Kidney (tissue), 14 donors: ENCODE measurements around the gene NIPA2. TPM values are rescaled to one million over a fixed set of nuclear protein-coding genes. Genes with fewer than 3 reads are reported as not detected.

Experiments
- DNase-seq, 5 donors: peaks; one replicate each; pipeline ENCODE4 v3.0.0-alpha.2; 2013 to 2020
- FAIRE-seq: peaks from 2 replicates; lab custom pipeline; 2012; peaks lifted over from hg19 to GRCh38; lab: Jason Lieb, UNC
- H3K27ac ChIP-seq, 2 donors: one replicate each; pipeline ENCODE4 v1.7.0; 2013; ENCODE audit warnings: low read depth in 2 of 2, low read length in 2 of 2, inconsistent platforms in 1 of 2
- H3K27me3 ChIP-seq: one replicate; pipeline ENCODE4 v1.7.1; 2013; ENCODE audit warnings: low read length, inconsistent platforms; ENCODE audit not compliant: control insufficient read depth, insufficient read depth
- H3K36me3 ChIP-seq, 3 donors: one replicate each; pipeline versions ENCODE4 v1.7.0 to v1.7.1; 2013; ENCODE audit warnings: low read length in 3 of 3, control low read depth in 1 of 3, inconsistent platforms in 1 of 3; ENCODE audit not compliant: insufficient read depth in 3 of 3, control insufficient read depth in 2 of 3
- H3K4me1 ChIP-seq, 3 donors: one replicate each; pipeline versions ENCODE4 v1.7.0 to v1.7.1; 2013; ENCODE audit warnings: low read length in 3 of 3, inconsistent platforms in 1 of 3, low read depth in 1 of 3; ENCODE audit not compliant: control insufficient read depth in 2 of 3, insufficient read depth in 2 of 3
- H3K4me3 ChIP-seq, 3 donors: one replicate each; pipeline versions ENCODE4 v1.7.0 to v1.8.1; 2013; ENCODE audit warnings: low read length in 3 of 3, control low read depth in 1 of 3, inconsistent platforms in 1 of 3
- H3K9ac ChIP-seq, 3 donors: one replicate each; pipeline versions ENCODE4 v1.7.0 to v1.7.1; 2013; ENCODE audit warnings: low read length in 3 of 3, control low read depth in 1 of 3, inconsistent platforms in 1 of 3
- H3K9me3 ChIP-seq, 3 donors: one replicate each; pipeline versions ENCODE4 v1.7.0 to v1.7.1; 2013; ENCODE audit warnings: low read length in 3 of 3, control low read depth in 1 of 3, inconsistent platforms in 1 of 3; ENCODE audit not compliant: control insufficient read depth in 2 of 3, insufficient read depth in 1 of 3
- intact Hi-C: fragments of 100-400 bp; cut with DNase I; formaldehyde crosslinking; loops from one replicate; pipeline ENCODE4 v1.11.1; 2022
- polyA plus RNA-seq: library from polyadenylated mRNA; stranded (reverse); fragments of 350-450 nt; fragmentation: Illumina TruSeq; extraction: RNeasy Lipid Tissue Mini Kit (QIAGEN cat#74804); gene quantifications from one replicate; pipeline ENCODE4 v1.2.3, GENCODE V29; 2014; ENCODE audit warnings: low read depth, low replicate concordance; ENCODE audit not compliant: insufficient read depth
- total RNA-seq: library from RNA; stranded (reverse); fragmentation: NEBNext Ultra II Directional; extraction: Animal tissue kit (Norgen Biotek cat#: 25700); gene quantifications from one replicate; pipeline ENCODE4 v1.2.1, GENCODE V29; 2021
- TF ChIP-seq, protein P1 (sequence below): IDR thresholded peaks from 3 replicates; pipeline ENCODE4 v1.5.1; 2012; ENCODE audit warnings: mild to moderate bottlenecking, moderate library complexity, borderline replicate concordance; ENCODE audit not compliant: insufficient read depth; ENCODE audit errors: extremely low read depth
- donor health status: control.
- donor health status: control.
- donor health status: control.
- donor health status: control.
- donor health status: control.
- donor health status: DM: yes; HTN: yes; CAD: no.
- donor health status: Normal renal cell carcinoma (clear cell type).

The NIPA2 gene
- total and polyA plus RNA-seq, 2 donors from 2014 or later: 30.0 to 48.5 TPM

GRCh38 chr15:22902578-22902977, 64.1 kb downstream of the NIPA2 start:
- Histone ChIP-seq H3K9me3 (no peaks in the 10 kb centered on the region), H3K4me3 (no peak overlapping the region), H3K4me1 (no peaks in the 10 kb centered on the region), H3K36me3 (peaks cover 2 to 24% (median 17%) of the 10 kb centered on the region in 3 donors), H3K9ac (no peak overlapping the region), H3K27me3 (no peaks in the 10 kb centered on the region), H3K27ac (no peak overlapping the region)
- FAIRE-seq (no peak), DNase-seq (no peak)
- intact Hi-C loops: no loop called here
- TF ChIP-seq, protein P1, sequence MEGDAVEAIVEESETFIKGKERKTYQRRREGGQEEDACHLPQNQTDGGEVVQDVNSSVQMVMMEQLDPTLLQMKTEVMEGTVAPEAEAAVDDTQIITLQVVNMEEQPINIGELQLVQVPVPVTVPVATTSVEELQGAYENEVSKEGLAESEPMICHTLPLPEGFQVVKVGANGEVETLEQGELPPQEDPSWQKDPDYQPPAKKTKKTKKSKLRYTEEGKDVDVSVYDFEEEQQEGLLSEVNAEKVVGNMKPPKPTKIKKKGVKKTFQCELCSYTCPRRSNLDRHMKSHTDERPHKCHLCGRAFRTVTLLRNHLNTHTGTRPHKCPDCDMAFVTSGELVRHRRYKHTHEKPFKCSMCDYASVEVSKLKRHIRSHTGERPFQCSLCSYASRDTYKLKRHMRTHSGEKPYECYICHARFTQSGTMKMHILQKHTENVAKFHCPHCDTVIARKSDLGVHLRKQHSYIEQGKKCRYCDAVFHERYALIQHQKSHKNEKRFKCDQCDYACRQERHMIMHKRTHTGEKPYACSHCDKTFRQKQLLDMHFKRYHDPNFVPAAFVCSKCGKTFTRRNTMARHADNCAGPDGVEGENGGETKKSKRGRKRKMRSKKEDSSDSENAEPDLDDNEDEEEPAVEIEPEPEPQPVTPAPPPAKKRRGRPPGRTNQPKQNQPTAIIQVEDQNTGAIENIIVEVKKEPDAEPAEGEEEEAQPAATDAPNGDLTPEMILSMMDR: no peak

GRCh38 chr15:22902981-22903380, 64.5 kb downstream of the NIPA2 start:
- TF ChIP-seq, protein P1: no peak
- no peak for FAIRE-seq
- peaks cover 2 to 28% (median 21%) of the 10 kb centered on the region in 3 donors for H3K36me3 ChIP-seq
- no peak for DNase-seq
- no peak overlapping the region for H3K9ac ChIP-seq
- H3K9me3 ChIP-seq: no peaks in the 10 kb centered on the region
- no peak overlapping the region for H3K27ac ChIP-seq
- H3K27me3 ChIP-seq: no peaks in the 10 kb centered on the region
- no peaks in the 10 kb centered on the region for H3K4me1 ChIP-seq
- intact Hi-C loops: no loop called here
- no peak overlapping the region for H3K4me3 ChIP-seq

DNA sequence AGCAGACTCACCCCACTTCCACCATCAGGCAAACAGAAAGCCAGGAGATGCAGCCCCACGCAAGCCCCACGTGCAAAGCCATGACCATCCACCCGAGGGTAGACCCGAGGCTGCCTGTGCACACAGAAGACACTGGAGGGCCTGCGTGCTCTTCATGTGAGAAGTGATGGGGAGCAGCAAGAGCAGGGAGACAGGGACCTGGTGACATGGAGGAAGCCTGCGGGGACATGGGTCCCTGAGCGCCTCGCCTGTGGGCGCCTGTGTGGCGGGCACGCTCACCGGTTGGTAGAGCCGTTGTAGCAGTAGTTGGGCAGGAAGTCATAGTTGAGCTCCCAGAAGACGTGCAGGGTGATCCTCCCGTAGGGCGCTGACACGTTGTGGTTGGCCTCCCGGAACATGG, 65.0 kb downstream of the NIPA2 start:
- no peak overlapping the region for H3K27ac ChIP-seq
- intact Hi-C loops: no loop called here
- no peaks in the 10 kb centered on the region for H3K4me1 ChIP-seq
- TF ChIP-seq, protein P1: no peak
- FAIRE-seq (no peak), DNase-seq (no peak)
- peaks cover 2 to 31% (median 23%) of the 10 kb centered on the region in 3 donors for H3K36me3 ChIP-seq
- H3K9ac ChIP-seq: no peak overlapping the region
- no peak overlapping the region for H3K4me3 ChIP-seq
- H3K9me3 ChIP-seq: no peaks in the 10 kb centered on the region
- no peaks in the 10 kb centered on the region for H3K27me3 ChIP-seq

DNA sequence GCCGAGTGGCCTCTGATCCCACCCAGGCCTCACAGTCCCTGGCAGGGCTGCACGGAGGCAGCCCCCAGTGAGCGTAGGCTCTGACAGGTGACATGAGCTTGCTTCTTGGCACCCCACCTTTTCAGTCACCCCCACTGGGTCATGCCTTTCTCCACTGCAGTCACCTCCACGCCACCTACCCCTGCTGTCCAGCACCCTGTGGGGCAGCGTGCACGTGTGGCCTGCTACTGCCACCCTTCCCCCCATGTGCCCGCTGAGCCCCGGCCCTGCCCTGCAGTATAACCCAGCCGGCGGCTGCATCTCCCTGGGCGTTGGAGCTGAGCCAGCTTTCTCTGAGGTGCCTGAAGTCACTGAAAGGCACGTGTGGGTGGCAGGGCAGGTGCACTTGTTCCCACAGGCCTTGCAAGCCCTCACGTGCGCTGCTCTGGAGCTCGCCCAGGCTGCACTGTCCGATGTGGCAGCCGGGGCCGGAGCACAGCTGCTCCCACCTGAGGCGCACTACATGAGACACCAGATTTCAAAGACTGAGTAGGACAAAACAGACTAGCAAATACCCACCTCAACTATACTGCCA, 65.6 kb downstream of the NIPA2 start:
- Histone ChIP-seq H3K9ac (no peak overlapping the region), H3K27me3 (no peaks in the 10 kb centered on the region), H3K4me3 (no peak overlapping the region), H3K9me3 (no peaks in the 10 kb centered on the region), H3K4me1 (no peaks in the 10 kb centered on the region), H3K27ac (no peak overlapping the region), H3K36me3 (peaks cover 2 to 36% (median 25%) of the 10 kb centered on the region in 3 donors)
- TF ChIP-seq, protein P1: no peak
- DNase-seq (no peak), FAIRE-seq (no peak)
- intact Hi-C loops: no loop called here
